HepG2 (cell line): ENCODE results near the gene OR1L4. TPM values are rescaled to one million over a fixed set of nuclear protein-coding genes. Genes with fewer than 3 reads are reported as not detected.

ENCODE experiments used
- ATAC-seq: fragments of 200-7000 bp; cut with Tn5 transposase; 3 replicates; pipeline ENCODE4 v1.9.1; 2020; ENCODE audit warnings: mild to moderate bottlenecking, moderate library complexity
- BruUV-seq: library from RNA; stranded (reverse); fragments of 400-500 nt; replicated peaks from 2 replicates; lab custom pipeline; 2021; lab: Mats Ljungman, UMichigan
- CTCF ChIA-PET: fragments of 300-600 bp; formaldehyde crosslinking; extraction: SDS; loops from one replicate; lab custom pipeline; 2021; ENCODE audit warnings: low total read pairs, inconsistent platforms, low intra/inter-chr PET ratio; lab: Yijun Ruan, JAX
- POLR2A ChIA-PET: fragments of 350-600 bp; sonication (Branson Sonifier 250); formaldehyde crosslinking; loops from one replicate; lab custom pipeline; 2020; ENCODE audit warnings: antibody characterized with exemption, inconsistent platforms; lab: Yijun Ruan, JAX
- DNase-seq: peaks from one replicate; pipeline ENCODE4 v3.0.0-alpha.2; 2015; ENCODE audit warnings: low spot score
- FAIRE-seq: peaks from 3 replicates; lab custom pipeline; 2011; peaks lifted over from hg19 to GRCh38; lab: Jason Lieb, UNC
- H2AFZ ChIP-seq: one replicate; pipeline ENCODE4 v1.6.1; 2011; ENCODE audit warnings: low read length, inconsistent platforms
- H3K27ac ChIP-seq: fragments of 300-600 bp; 3 replicates; pipeline ENCODE4 v1.8.0; 2011; ENCODE audit warnings: mixed run types, mild to moderate bottlenecking, mixed read lengths, low read length, inconsistent platforms; ENCODE audit not compliant: insufficient read depth; ENCODE audit errors: extremely low read length
- H3K27me3 ChIP-seq, 2 experiments: fragments of 200-600 bp in 1 of 2; 2 replicates in 1 of 2; 3 replicates in 1 of 2; pipeline versions ENCODE4 v1.6.0 to v1.8.0; 2011; ENCODE audit warnings: low read length in 2 of 2, mild to moderate bottlenecking in 2 of 2, moderate library complexity in 2 of 2, inconsistent platforms in 1 of 2; ENCODE audit not compliant: insufficient read depth in 2 of 2, control insufficient read depth in 1 of 2
- H3K36me3 ChIP-seq, 2 experiments: fragments of 200-600 bp in 1 of 2; replicated peaks in 1 of 2; 2 replicates in 1 of 2; 3 replicates in 1 of 2; pipeline versions ENCODE4 v1.5.1 to v1.8.0; 2011; ENCODE audit warnings: low read length in 2 of 2, inconsistent platforms in 1 of 2; ENCODE audit not compliant: insufficient read depth in 2 of 2, control insufficient read depth in 1 of 2
- H3K4me1 ChIP-seq: 2 replicates; pipeline ENCODE4 v1.5.1; 2012; ENCODE audit warnings: low read length, inconsistent platforms; ENCODE audit not compliant: insufficient read depth
- H3K4me2 ChIP-seq: 2 replicates; pipeline ENCODE4 v1.6.0; 2011; ENCODE audit warnings: low read depth, low read length, inconsistent platforms
- H3K4me3 ChIP-seq, 3 experiments: fragments of 200-600 bp in 1 of 3; sonication (generic), shearing (Covaris generic) in 1 of 3; replicated peaks in 1 of 3; 2 replicates each; pipeline ENCODE4 v1.5.1; 2011 to 2016; ENCODE audit warnings: low read length in 3 of 3, inconsistent platforms in 2 of 3, low read depth in 2 of 3, mild to moderate bottlenecking in 2 of 3, control low read depth in 1 of 3, mixed read lengths in 1 of 3; ENCODE audit not compliant: insufficient read depth in 1 of 3
- H3K79me2 ChIP-seq: one replicate; pipeline ENCODE4 v1.6.1; 2011; ENCODE audit warnings: low read length, inconsistent platforms; ENCODE audit not compliant: insufficient read depth
- H3K9ac ChIP-seq: 2 replicates; pipeline ENCODE4 v1.6.0; 2011; ENCODE audit warnings: mild to moderate bottlenecking, low read depth, low read length, inconsistent platforms; ENCODE audit not compliant: insufficient read depth
- H3K9me3 ChIP-seq: 2 replicates; pipeline ENCODE4 v1.5.1; 2012; ENCODE audit warnings: mild to moderate bottlenecking, low read length
- H4K20me1 ChIP-seq: 2 replicates; pipeline ENCODE4 v1.6.0; 2011; ENCODE audit warnings: inconsistent platforms, mild to moderate bottlenecking, low read length, moderate library complexity; ENCODE audit not compliant: insufficient read depth
- ATAD3A ChIP-seq: sonication (generic); formaldehyde crosslinking; IDR thresholded peaks from 2 replicates; pipeline ENCODE4 v1.4.0; 2020; ENCODE audit warnings: missing genetic modification reagents
- ATF7-NPFF ChIP-seq: sonication (generic); formaldehyde crosslinking; IDR thresholded peaks from 2 replicates; pipeline ENCODE4 v1.8.1; 2023; ENCODE audit warnings: mild to moderate bottlenecking, low read depth, missing genetic modification reagents, moderate library complexity
- FOXC1 ChIP-seq: sonication (generic); formaldehyde crosslinking; IDR thresholded peaks from 2 replicates; pipeline ENCODE4 v1.8.0; 2022; ENCODE audit warnings: mild to moderate bottlenecking, missing genetic modification reagents, borderline replicate concordance
- HDAC2 ChIP-seq: sonication (generic); formaldehyde crosslinking; IDR thresholded peaks from 2 replicates; pipeline ENCODE4 v1.4.0; 2020; ENCODE audit warnings: missing genetic modification reagents
- HNRNPUL1 ChIP-seq: fragments of 200-400 bp; formaldehyde crosslinking; IDR thresholded peaks from 2 replicates; pipeline ENCODE4 v1.6.1; 2017; ENCODE audit warnings: low read depth, mild to moderate bottlenecking, low read length, moderate library complexity
- LCORL ChIP-seq, 2 experiments: fragments of 450-650 bp in 1 of 2; sonication (generic) in 1 of 2; formaldehyde crosslinking in 1 of 2; IDR thresholded peaks; 2 replicates each; pipeline versions ENCODE4 v1.5.0 to v1.6.1; 2017 to 2020; ENCODE audit warnings: antibody characterized with exemption in 1 of 2, missing genetic modification reagents in 1 of 2
- MXI1 ChIP-seq: IDR thresholded peaks from 3 replicates; pipeline ENCODE4 v1.6.1; 2012; ENCODE audit warnings: low read depth, low read length, inconsistent platforms, borderline replicate concordance
- ONECUT2 ChIP-seq: sonication (generic); formaldehyde crosslinking; IDR thresholded peaks from 2 replicates; pipeline ENCODE4 v1.4.0; 2020; ENCODE audit warnings: missing genetic modification reagents
- PRPF4 ChIP-seq: fragments of 200-400 bp; formaldehyde crosslinking; IDR thresholded peaks from 2 replicates; pipeline ENCODE4 v1.6.1; 2016; ENCODE audit warnings: low read length, low read depth; ENCODE audit not compliant: poor library complexity, severe bottlenecking
- PTBP1 ChIP-seq: fragments of 200-400 bp; formaldehyde crosslinking; IDR thresholded peaks from 2 replicates; pipeline ENCODE4 v1.6.1; 2018; ENCODE audit warnings: low read length, low read depth; ENCODE audit not compliant: poor library complexity, severe bottlenecking
- RAD21 ChIP-seq: fragments of 450-650 bp; formaldehyde crosslinking; IDR thresholded peaks from 2 replicates; pipeline ENCODE4 v1.5.0; 2020; ENCODE audit warnings: mild to moderate bottlenecking
- TEAD2 ChIP-seq: sonication (generic); formaldehyde crosslinking; IDR thresholded peaks from 2 replicates; pipeline ENCODE4 v1.9.0; 2021; ENCODE audit warnings: missing genetic modification reagents
- ZNF263 ChIP-seq: sonication (generic); formaldehyde crosslinking; IDR thresholded peaks from 2 replicates; pipeline ENCODE4 v1.4.0; 2020; ENCODE audit warnings: missing genetic modification reagents
- ZNF3 ChIP-seq: IDR thresholded peaks from 2 replicates; pipeline ENCODE4 v1.7.0; 2017; ENCODE audit warnings: inconsistent platforms
- ZNF713 ChIP-seq: sonication (generic); formaldehyde crosslinking; IDR thresholded peaks from 2 replicates; pipeline ENCODE4 v1.4.0; 2020; ENCODE audit warnings: mild to moderate bottlenecking, missing genetic modification reagents
- WGBS: methylation state at CpG from one replicate; pipeline ENCODE4 v1.1.6; 2017; ENCODE audit warnings: low lambda C conversion rate; 5-methylcytosine and 5-hydroxymethylcytosine counted together
- in situ Hi-C: cut with HindIII; loops from 2 replicates; pipeline ENCODE4 v1.10.0; 2017; ENCODE audit warnings: low pct_unique_long_range_greater_than_20kb; ENCODE audit not compliant: extremely low pct_ligation_motif_present
- intact Hi-C: fragments of 100-400 bp; cut with micrococcal nuclease; formaldehyde crosslinking; loops from one replicate; pipeline ENCODE4 v1.10.0; 2022; ENCODE audit not compliant: unreplicated experiment
- polyA plus RNA-seq, 8 experiments: library from polyadenylated mRNA; depleted of rRNA in 3 of 8; stranded (reverse) in 7 of 8; unstranded in 1 of 8; fragments of >200 nt; fragmentation: Illumina TruSeq in 4 of 8; extraction: Trizol in 4 of 8; gene quantifications; 2 replicates each; pipeline versions ENCODE4 v1.2.1 to v1.2.3, GENCODE V29; 2011 to 2016; ENCODE audit warnings: low read depth in 4 of 8, missing spikeins in 1 of 8, mixed read lengths in 1 of 8; ENCODE audit not compliant: insufficient read depth in 1 of 8
- total RNA-seq, 5 experiments: library from RNA; depleted of rRNA; stranded (reverse); fragments of >200 nt; fragmentation: Illumina TruSeq; extraction: Trizol; gene quantifications; 2 replicates each; pipeline ENCODE4 v1.2.3, GENCODE V29; 2016; ENCODE audit warnings: low read depth in 1 of 5
- TF ChIP-seq, protein P1 (sequence below): sonication (generic); formaldehyde crosslinking; IDR thresholded peaks from 2 replicates; pipeline ENCODE4 v1.4.0; 2020; ENCODE audit warnings: mild to moderate bottlenecking, missing genetic modification reagents
- TF ChIP-seq, protein P2 (sequence below): sonication (generic); formaldehyde crosslinking; IDR thresholded peaks from 2 replicates; pipeline ENCODE4 v1.4.0; 2020; ENCODE audit warnings: missing genetic modification reagents

Gene OR1L4
- total and polyA plus RNA-seq, 2 of the 13 experiments (the other 11 are each of a cell fraction or from before 2014, with no cell fraction given) = not detected

DNA sequence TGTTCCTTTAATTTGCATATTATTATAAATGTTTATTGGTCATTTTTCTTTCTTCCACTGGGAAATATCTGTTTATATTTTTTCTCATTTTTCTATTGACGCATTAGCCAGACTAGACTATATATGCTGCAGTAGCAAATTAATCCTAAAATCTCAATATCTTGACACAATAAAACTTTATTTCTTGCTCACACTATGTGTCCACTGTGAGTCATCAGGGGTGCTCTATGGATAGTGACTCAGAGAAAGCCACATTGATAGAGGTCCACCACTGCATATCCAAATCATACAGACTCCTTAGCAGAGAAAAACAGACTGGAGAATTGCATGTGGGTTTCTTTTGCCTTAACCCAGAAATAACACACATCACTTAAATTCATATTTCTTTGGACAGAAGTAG is 28.1 kb upstream of the OR1L4 start (continued):
- TF ChIP-seq PRPF4 (no peak), RAD21 (CRISPR knock-in tag) (no peak), HDAC2 (CRISPR knock-in tag) (no peak), ONECUT2 (CRISPR knock-in tag) (no peak), FOXC1 (CRISPR knock-in tag) (no peak), ATAD3A (CRISPR knock-in tag) (no peak), ZNF3 (CRISPR knock-in tag) (no peak), ATF7-NPFF (CRISPR knock-in tag) (no peak), ZNF713 (no peak), TEAD2 (CRISPR knock-in tag) (no peak)
- TF ChIP-seq, protein P1, sequence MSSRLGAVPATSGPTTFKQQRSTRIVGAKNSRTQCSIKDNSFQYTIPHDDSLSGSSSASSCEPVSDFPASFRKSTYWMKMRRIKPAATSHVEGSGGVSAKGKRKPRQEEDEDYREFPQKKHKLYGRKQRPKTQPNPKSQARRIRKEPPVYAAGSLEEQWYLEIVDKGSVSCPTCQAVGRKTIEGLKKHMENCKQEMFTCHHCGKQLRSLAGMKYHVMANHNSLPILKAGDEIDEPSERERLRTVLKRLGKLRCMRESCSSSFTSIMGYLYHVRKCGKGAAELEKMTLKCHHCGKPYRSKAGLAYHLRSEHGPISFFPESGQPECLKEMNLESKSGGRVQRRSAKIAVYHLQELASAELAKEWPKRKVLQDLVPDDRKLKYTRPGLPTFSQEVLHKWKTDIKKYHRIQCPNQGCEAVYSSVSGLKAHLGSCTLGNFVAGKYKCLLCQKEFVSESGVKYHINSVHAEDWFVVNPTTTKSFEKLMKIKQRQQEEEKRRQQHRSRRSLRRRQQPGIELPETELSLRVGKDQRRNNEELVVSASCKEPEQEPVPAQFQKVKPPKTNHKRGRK (CRISPR knock-in tag) = no peak
- TF ChIP-seq, protein P2, sequence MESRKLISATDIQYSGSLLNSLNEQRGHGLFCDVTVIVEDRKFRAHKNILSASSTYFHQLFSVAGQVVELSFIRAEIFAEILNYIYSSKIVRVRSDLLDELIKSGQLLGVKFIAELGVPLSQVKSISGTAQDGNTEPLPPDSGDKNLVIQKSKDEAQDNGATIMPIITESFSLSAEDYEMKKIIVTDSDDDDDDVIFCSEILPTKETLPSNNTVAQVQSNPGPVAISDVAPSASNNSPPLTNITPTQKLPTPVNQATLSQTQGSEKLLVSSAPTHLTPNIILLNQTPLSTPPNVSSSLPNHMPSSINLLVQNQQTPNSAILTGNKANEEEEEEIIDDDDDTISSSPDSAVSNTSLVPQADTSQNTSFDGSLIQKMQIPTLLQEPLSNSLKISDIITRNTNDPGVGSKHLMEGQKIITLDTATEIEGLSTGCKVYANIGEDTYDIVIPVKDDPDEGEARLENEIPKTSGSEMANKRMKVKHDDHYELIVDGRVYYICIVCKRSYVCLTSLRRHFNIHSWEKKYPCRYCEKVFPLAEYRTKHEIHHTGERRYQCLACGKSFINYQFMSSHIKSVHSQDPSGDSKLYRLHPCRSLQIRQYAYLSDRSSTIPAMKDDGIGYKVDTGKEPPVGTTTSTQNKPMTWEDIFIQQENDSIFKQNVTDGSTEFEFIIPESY (CRISPR knock-in tag) = no peak

DNA sequence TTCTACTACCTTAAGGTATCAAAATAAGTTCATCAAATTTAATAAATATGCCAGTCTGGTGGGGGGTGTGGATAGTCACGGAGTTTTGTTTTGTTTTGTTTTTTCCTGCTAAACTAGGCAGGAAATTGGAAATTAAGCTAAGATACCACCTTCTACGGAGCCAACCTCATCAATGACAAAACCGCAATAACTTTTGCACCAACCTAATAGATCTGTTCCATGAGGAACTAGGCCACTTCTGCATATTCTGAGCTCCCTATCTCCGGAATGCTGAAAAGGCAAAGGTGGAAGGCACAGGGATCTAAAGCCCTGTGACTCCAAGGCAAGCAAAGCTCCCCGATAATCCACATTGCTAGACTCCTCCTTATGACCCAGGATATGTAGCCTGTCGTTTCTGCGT is 5.8 kb upstream of the OR1L4 start:
- no peak overlapping the region for H2AFZ ChIP-seq
- no peaks in the 10 kb centered on the region for H3K36me3 ChIP-seq
- H3K4me3 ChIP-seq = no peak overlapping the region
- no peaks in the 10 kb centered on the region for H3K27me3 ChIP-seq
- H3K4me1 ChIP-seq = peaks cover 12% of the 10 kb centered on the region
- no peak overlapping the region for H3K9ac ChIP-seq
- H3K9me3 ChIP-seq = peaks cover 4% of the 10 kb centered on the region; the same call in 1 of the 2 replicates
- no peak for FAIRE-seq
- H4K20me1 ChIP-seq = no peaks in the 10 kb centered on the region
- CTCF ChIA-PET = no interaction called here
- no peak overlapping the region for H3K4me2 ChIP-seq
- H3K27ac ChIP-seq = no peak overlapping the region
- POLR2A ChIA-PET = no interaction called here
- WGBS = 57% methylated on average over 7 of the region's 7 CpGs
- BruUV-seq = no TSS peak
- in situ Hi-C loops = no loop called here
- DNase-seq = no peak
- H3K79me2 ChIP-seq = no peaks in the 10 kb centered on the region
- intact Hi-C loops = no loop called here
- no peak for ATAC-seq
- no peak for TF ChIP-seq PTBP1
- no peak for TF ChIP-seq MXI1
- no peak for TF ChIP-seq HNRNPUL1
- TF ChIP-seq ZNF263 (CRISPR knock-in tag) = no peak
- no peak for TF ChIP-seq LCORL (IDR thresholded peaks at IDR 0.05)
- no peak for TF ChIP-seq LCORL (CRISPR knock-in tag; IDR thresholded peaks at IDR 0.05)
